ENCODE results near the gene TNIP2.
"Not testable (repeated sequence)": the region's sequence is repeated elsewhere in the genome, so short reads cannot be mapped to it uniquely, and the experiment has no call there.

The TNIP2 gene

GRCh38 chr4:2768124-2768523 lies 12.0 kb upstream of the TNIP2 start:
- DNase-seq (ENCODE audit: low read depth in 2 of 2) = no peak

- DNase-seq (ENCODE audit: low read depth in 2 of 2) = no peak
Measured at GRCh38 chr4:2767705-2768074, 11.6 kb upstream of the TNIP2 start.

GRCh38 chr4:2767046-2767704 lies 11.0 kb upstream of the TNIP2 start:
- DNase-seq (ENCODE audit: low read depth in 2 of 2) = no peak

GRCh38 chr4:2765832-2766526 lies 9.8 kb upstream of the TNIP2 start:
- DNase-seq (ENCODE audit: low read depth in 2 of 2) = no peak

GRCh38 chr4:2763511-2763967 lies 7.4 kb upstream of the TNIP2 start:
- no peak for DNase-seq (ENCODE audit: low read depth in 2 of 2)

GRCh38 chr4:2762486-2763370 lies 6.6 kb upstream of the TNIP2 start:
- DNase-seq (ENCODE audit: low read depth in 2 of 2) = not testable (repeated sequence)

GRCh38 chr4:2762048-2762447 lies 5.9 kb upstream of the TNIP2 start:
- DNase-seq (ENCODE audit: low read depth in 2 of 2) = no peak

GRCh38 chr4:2761035-2761923 lies 5.1 kb upstream of the TNIP2 start:
- no peak for DNase-seq (ENCODE audit: low read depth in 2 of 2)

- no peak for DNase-seq (ENCODE audit: low read depth in 2 of 2)
Measured at GRCh38 chr4:2757426-2757825, 1.3 kb upstream of the TNIP2 start.

- no peak for DNase-seq (ENCODE audit: low read depth in 2 of 2)
Measured at GRCh38 chr4:2756691-2757350, 685 bp upstream of the TNIP2 start.

- DNase-seq (ENCODE audit: low read depth in 2 of 2) = no peak
Measured at GRCh38 chr4:2754848-2755819, 1.0 kb downstream of the TNIP2 start.

- no peak for DNase-seq (ENCODE audit: low read depth in 2 of 2)
Measured at GRCh38 chr4:2753436-2753835, 2.7 kb downstream of the TNIP2 start.

GRCh38 chr4:2750719-2751605 lies 5.2 kb downstream of the TNIP2 start:
- DNase-seq (ENCODE audit: low read depth in 2 of 2) = no peak

- no peak for DNase-seq (ENCODE audit: low read depth in 2 of 2)
Measured at GRCh38 chr4:2746891-2747695, 9.0 kb downstream of the TNIP2 start.

- DNase-seq (ENCODE audit: low read depth in 2 of 2) = peak; percentile 42 to 52
Measured at GRCh38 chr4:2745981-2746806, 9.9 kb downstream of the TNIP2 start.

- no peak for DNase-seq (ENCODE audit: low read depth in 2 of 2)
Measured at GRCh38 chr4:2745516-2745915, 10.6 kb downstream of the TNIP2 start.
